Activated T-cell treated with anti-CD3 and anti-CD28 coated beads for 24 hours (primary cell): ENCODE data around the gene TMCC1.

Experiments used
- DNase-seq: peaks from one replicate; pipeline ENCODE4 v3.0.0-alpha.2; 2020; ENCODE audit warnings: low read depth

TMCC1 gene

DNA sequence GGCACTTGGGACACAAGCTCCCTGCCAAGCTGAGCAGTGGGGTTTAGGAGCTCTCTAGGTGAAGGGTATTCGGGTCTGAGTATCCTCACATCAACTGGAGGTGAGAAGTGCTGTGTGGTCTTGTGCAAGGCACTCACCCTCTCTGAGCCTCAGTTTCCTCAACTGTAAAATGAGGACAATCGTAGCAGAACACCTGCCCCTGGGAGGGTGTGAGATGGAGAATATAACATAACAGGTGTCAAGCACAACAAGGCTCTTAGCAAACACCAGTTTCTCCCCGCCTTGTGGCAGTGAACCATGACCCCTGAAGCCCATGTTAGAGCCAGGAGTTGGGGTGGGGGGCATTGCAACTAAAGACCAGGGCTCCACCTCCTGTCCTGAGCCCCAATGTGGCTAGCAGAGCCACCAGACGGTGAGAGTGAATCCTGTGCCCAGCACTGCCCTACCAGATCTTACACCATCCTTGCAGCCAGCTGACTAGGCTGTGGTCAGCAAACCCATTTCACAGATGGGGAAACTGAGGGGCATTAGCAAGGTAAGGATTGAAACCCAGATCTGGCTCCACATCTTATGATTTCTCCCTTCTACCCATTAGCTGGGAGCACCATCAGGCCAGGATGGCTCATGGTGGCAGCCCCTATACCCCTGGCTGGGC, 284.4 kb downstream of the TMCC1 start:
- no peak for DNase-seq

DNA sequence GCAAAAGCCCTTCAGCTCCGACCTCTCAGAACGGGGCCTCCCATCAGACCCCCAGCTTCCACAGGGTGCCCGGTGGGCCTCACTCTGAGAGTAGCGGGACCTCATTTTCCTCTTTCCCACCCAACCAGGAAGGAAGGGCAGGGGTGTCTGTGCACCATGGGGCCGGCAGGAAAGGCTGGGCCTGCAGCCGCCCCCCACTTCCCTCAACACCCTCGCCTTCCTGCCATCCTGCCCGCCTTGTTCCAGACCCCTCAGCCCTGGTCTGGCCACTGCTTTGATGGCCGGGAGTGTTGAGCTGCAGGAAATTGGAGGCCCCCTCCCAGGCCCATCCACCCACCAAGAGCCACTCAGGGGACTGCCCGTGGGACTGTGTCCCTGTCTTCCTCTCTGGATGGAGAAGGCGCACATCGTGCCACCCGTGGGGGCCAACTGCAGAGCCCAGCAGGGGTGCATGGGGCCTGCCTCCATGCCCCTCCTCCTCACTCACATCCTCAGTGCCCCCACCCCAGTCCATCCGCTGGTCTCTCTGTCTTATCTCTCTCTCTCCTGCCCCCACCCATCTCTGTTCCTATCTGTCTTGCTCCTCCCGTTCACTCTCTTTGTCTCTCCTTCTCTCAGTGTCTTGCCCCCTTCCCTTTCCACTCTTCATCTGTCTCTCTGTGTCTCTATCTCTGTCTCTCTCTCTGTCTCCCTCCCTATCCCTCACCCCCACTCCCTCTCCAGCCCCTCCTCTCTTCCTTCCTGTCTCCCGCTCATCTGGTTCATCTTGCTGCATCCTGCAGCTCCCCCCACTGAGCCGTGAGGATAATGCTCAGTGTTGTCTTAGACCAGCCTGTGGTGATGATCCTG, 285.2 kb downstream of the TMCC1 start:
- no peak for DNase-seq

DNA sequence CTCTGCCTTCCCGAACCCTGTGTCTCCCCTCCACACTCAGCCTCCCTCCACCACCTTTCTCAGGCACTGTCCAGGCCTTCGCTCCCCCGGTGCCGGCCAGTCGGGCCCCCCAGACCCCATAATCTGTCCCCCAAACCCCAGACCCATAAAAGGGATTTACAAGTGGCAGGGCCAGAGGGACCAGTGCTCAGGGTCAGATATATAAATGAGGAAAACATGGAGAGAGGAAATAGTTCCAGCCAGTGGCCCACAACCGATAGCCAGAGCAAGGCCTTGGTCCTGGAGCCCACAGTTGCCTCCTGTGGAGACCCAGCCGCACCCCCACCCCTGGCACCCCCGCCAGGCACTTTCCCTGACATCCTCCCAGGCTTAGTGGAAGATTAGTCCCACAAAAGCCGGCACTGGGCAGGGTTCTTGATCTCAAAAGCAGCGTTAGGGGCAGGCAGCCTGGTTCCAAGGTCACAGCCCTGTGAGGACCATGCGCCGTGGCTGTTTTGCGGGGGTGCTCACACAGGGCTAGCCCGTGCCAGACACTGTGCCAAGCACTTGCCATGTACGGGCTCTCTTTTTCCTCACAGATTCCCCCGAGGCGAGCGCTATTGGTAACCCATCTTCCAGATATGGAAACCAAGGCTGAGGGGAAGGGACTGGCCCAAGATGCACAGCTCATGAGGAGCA, 286.0 kb downstream of the TMCC1 start:
- no peak for DNase-seq

DNA sequence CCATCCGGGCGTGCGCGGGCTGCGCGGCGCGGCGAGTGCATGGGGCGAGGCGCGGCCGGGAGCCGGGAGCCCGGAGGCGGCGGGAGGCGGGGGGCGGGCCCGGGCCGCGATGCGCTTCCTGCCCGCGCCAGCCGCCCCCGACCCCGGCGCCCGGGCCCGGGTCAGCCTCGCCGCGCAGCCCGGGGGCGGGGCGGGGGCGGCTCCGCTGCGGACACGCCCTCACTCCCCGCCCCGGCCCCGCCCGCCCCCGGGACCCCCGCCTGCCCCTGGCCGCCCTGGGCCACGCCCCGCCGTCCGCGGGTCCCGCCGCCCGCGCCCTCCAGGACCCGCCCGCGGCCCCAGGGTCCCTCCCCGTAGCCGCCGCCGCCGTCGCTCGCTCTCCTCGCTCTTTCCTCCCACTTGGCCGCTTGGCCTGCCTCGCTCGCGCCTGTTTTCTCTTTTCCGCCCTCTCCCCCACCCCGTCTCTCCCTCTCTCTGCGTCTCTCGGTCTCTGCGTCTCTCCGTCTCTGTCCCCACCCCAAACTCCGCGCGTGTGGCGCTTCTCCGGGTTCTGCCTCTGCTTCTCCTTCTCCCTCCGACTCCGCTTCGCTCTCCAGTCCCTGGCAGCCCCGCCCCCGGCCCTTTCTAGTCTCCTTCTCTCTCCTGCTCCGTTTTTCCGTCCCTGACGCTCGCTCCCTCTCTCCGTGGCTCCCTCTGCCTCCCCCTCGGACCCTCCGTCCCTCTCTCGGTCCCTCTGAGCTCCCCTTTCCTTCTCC, 286.7 kb downstream of the TMCC1 start, which contains the start of gene PLXND1:
Gene PLXND1 (minus strand): TSS at position 41 of the 755 bp plus-strand sequence. CDS start 37 bp downstream, at position 4.
- no peak for DNase-seq

DNA sequence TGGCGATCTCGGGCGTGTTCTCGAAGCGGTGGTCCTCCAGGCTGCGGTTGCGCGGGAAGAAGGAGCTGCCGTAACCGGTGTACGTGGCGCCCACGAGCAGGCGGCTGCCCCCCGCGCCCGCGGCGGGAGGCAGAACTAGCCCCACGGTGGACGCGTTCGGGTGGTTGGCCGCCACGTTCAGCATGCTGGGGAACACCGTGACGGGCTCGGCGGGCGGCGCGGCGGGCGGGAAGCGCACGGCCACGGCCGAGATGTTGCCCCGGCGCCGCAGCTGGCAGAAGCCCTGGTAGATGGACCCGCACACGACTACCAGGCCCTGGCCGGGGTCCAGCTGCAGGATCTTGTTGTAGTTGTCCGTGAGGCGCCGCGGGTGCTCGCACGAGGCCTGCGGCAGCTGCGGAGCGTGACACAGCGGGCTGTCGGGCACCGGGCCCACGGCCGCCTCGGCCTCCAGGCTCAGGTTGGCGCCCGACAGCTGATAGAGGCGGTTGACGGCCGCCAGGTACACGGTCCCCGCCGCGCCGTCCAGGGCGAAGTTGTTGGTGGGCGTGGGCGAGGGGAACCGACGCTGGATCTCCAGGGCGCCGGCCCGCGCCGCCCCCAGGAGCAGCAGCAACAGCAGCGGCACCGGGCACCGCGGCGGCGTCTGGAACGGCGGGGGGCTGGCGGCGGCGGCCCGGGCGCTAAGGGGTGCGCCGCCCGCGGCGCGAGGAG, 287.4 kb downstream of the TMCC1 start:
- DNase-seq = no peak

DNA sequence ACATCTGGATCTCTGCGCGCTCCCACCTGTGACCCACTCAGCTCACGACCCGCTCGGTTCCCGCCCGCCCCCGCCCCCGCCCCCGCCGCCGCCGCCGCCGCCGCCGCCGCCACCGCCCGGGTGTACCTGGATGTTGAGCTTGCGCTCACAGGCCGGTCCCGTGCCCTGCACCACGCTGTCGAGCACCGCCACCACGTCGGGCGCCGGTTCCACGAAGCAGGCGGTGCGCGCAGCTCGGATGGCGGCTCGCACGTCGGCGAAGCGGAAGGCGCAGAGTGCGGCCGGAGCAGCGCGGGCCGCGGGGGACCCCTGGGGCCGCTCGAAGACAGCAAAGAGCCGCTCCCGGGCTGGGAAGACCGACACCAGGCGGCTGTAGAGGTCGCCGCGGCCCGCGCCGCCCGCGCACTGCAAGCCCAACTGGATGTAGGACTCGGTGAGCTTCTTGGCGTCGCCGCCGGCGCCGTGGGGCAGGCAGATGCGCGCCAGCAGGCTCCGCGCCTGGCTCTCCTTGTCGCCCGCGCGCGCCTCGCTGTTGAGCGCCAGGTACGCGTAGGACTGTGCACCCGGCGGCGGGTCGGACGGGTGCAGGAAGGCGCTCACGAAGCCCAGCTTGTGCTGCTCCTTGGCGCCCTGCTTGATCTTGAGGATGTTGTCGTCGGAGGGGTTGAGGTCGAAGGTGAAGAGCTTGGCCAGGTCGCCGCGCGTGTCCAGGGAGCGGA, 288.1 kb downstream of the TMCC1 start:
- no peak for DNase-seq

DNA sequence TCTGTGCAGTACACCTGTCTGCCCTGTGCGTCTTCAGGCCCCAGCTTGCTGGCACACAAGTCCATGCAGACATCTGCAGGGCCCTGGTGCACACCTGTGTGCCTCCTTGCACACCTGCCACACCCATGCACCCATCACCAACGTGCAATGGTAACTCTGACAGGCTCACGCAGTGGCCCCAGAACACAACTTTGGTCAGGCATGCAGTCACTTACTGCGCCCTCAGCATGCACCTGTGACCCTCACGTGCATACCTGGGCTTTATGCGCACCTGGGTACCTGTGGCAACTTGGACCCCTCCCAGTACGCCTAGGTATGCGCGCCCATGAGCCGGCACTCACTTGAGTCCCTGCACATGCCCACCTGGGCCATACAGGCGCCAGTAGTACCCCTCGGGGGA, 288.7 kb downstream of the TMCC1 start:
- no peak for DNase-seq

DNA sequence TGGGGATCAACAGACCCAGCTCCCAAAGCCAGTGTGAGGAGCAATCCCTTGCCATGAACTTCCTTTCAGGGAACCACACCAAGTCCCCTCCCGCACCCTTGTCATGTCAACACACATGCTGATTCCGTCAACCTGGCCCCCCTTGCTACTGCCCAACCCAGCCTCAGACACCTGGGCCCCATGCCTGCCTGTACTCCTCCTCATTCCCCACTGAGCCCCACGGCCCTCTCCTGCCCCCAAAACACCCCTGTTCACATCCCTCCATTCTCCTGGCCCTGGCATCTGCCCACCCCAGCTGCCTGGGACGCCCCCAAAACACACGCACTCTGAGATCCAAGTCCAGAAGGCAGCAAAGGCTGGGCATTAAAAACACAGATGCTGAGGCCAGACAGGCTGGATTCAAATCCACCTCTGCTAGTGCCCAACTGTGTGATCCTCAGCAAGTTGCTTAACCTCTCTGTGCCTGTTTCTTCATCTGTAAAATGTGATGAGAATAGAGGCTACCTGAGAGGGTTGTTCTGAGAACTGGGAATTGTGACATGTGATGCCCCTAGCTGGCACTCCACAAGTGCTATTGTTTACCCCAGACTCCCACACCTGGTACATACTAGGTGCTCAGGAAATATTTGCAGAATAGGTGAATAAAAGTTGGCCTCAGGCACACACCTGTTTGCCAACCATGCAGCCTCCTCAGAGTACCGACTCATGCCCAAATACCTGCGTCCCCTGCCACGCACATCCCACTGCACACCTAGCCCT, 289.3 kb downstream of the TMCC1 start:
- DNase-seq = no peak

DNA sequence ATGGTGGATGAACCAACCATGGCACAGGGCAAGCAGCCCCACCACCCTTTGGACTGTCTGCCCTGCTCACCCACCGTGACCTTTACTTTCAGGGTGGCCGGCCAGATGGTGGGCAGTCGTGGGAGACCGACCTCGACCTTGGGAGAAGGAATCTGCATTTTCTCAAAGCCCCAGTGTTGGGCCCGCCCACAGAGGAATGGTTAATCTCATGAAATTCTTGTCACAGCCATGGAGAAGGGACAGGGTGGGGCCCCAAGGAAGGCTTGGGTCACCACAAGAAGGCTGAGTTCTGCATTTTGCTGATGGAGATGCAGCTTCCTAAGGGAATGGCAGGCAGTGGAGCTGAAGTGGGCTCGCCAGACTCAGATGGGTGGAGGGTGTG, 290.0 kb downstream of the TMCC1 start:
- no peak for DNase-seq

DNA sequence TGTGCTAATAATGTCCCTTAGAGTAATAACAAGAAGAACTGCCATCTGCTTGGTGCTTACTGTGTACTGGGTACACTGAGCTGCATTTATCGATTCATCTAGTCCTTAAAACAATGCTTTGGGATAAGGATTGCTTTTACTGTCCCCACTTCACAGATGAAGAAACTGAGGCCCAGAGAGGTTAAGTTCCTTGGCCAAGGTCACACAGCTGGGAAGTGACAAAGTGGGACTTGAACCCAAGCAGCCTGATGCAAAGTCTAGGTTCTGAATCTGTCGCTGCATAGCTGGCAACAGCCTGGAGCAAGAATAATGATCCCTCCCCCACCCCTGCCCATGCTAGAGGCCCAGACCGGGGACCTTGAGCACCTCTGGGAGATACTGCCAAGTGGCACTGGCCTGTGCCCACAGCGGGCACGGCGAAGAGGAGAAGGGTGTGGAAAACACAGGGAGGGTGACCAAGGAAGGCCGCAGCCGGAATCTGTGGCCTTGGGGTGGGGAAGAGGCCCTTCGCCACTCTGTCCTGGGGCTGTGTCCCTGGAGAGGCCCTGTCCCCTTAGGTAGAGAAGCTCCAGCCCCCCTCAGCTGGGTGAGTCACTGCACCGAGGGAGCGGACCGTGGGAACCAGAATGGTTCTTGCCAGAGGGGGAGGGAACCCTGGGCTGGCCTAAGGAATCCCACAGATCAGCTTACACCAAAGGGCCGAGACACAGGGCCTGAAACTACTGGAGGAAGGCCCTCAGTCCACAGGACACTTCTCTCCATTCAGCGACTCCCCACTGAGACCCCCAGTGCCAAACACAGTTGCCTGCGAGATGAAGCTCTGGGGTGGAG, 290.6 kb downstream of the TMCC1 start:
- no peak for DNase-seq

DNA sequence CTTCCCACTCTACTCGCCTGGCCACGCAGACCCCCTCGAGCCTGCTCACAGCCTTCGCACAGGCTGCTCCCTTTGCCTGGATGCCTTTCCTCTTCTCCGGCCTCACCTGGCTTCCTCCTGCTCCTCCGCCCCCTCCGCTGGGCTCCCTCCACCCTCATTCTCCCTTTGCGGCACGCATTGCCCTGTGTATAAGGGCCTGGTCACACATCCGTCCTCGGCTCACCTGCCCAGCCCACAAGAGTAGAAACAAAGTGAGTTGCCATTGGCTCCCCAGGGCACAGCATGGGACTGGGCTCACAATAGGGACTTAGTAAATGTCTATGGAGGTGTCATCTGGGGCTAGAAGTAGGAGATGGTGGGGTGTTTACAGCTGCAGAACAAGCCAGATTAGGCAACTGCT, 291.2 kb downstream of the TMCC1 start:
- DNase-seq = no peak

DNA sequence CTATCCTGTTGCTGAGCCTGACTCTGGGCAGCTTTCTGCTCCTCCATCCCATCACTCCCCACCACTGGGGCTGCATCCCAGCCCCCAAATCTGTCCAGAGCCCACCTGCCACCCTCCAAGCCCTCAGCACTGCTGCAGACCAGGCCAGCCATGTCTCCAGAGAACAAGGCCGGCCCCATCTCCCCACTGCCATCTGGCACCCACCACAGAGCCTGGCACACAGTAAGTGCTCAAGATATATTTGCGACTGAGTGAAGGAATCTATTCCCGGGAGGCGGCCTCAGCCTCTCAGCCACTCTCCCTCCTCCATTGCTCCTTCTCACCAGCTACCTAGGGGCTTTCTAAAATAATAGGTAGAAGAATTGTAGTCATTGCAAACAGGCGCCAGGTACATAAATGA, 291.8 kb downstream of the TMCC1 start:
- DNase-seq = no peak

DNA sequence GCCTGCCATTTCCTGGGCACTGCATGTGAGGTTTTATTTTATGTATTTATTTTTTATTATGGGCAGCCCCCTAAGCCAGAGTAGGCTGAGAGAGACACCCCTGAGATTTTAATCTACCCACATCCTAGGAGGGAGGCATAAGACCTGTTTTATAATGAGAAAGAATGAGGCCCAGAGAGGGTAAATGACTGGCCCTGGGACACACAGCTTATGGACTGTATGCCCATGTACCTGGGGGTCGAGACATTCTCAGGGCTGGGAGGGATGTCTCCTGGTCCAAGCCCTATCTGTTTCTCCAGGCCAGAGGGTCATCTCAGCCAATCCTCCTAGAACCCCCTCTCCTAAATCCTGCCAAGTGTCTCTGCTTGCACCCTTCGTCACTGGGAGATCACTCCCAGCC, 293.2 kb downstream of the TMCC1 start:
- DNase-seq = no peak

DNA sequence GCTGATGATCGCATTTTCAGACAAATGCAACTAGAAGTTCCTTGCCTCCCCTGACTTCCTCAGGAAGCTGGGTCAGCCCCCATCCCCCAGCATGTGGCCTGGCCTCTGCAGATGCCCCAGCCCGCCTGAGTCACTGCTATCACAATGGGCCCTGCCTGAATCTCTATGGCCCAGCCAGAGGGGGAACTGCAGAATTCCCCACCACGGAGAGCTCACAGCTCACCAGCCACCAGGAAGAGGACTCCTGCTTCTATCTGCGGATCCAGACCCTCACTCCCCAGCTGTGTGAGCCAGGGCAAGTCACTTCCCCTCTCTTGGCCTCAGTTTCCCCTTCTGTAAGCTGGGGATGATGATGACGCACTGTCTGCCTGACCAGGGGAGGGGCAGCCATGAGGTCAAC, 293.9 kb downstream of the TMCC1 start:
- no peak for DNase-seq

DNA sequence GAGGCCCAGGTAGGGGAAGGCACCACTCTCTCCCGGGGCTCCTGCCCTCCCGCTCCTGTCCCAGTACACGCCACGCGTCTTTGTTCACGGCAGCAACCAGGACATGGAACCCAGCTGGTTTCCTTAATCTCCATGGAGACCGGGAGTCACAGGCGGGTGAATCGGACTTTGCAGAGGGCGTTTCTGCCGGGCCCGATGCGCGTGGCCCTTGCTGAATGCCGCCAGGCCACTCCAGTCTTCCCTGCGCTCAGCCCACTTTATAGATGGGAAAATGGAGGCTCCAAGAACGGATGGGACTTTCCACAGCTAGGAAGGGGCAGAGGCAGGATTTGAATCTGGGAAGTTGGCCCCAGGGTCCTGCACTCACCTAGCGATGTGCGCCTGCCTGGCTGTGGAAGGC, 294.4 kb downstream of the TMCC1 start:
- DNase-seq = no peak

DNA sequence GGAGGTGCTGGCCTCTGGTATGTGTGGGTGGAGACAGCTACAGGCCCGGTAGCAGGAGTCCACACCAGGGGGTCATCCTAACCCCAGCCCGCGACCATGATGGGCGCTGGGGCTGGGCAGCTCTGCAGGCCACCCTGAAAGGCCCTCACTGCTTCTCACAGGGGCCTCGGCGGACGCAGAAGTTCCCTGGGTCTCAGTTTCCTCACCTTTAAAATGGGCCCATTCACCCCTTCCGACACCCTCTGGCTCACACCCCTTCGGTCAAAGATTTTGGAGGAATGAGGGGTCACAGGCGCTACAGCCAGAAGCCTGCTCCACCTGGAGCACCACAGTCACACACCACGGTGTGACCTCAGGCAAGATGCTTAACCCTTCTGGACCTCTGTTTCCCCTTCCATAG, 295.0 kb downstream of the TMCC1 start:
- no peak for DNase-seq

DNA sequence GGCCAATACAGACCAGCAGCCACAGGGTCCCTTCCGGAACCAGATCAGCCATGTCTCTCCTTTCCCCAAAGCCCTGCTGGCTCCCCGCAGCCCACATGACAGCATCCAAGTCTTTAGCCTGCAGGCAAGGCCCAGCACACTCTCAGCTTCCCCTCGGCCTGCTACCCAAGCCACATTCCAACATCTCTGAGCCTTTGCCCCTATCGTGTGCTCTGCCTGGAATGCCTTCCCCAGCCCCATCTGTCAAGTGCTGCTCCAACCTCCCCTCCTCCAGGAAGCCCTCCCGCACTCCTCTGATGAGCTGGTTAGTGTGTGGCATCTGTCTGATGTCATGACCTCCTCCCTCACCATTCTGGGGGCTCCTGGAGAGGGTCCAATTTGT, 295.5 kb downstream of the TMCC1 start:
- DNase-seq = no peak
